Gastroesophageal sphincter (tissue), 4 donors: Measurements from ENCODE around the gene PBOV1. TPM values are rescaled to one million over a fixed set of nuclear protein-coding genes. Genes with fewer than 3 reads are reported as not detected.

Experiments used
- ATAC-seq: fragments of 150-250 bp; one replicate; pipeline ENCODE4 v1.9.1; 2016; ENCODE audit warnings: mild to moderate bottlenecking, moderate library complexity
- H3K27ac ChIP-seq, 4 donors: fragments of 200-600 bp; sonication (generic) in 3 of 4; 1 replicate in 3 of 4; 2 replicates in 1 of 4; pipeline ENCODE4 v1.5.1; 2016 to 2019
- H3K27me3 ChIP-seq: fragments of 200-600 bp; sonication (generic); one replicate; pipeline ENCODE4 v1.5.1; 2019
- H3K36me3 ChIP-seq, 2 donors: fragments of 200-600 bp; sonication (generic); one replicate each; pipeline ENCODE4 v1.5.1; 2019; ENCODE audit warnings: control low read depth in 1 of 2
- H3K4me1 ChIP-seq, 3 donors: fragments of 200-600 bp; sonication (generic); 1 replicate in 2 of 3; 2 replicates in 1 of 3; pipeline ENCODE4 v1.5.1; 2016 to 2019; ENCODE audit warnings: control low read depth in 2 of 3
- H3K4me3 ChIP-seq, 2 donors: fragments of 200-600 bp; sonication (generic); one replicate each; pipeline ENCODE4 v1.5.1; 2019; ENCODE audit warnings: mild to moderate bottlenecking in 1 of 2, moderate library complexity in 1 of 2
- H3K9me3 ChIP-seq, 3 donors: fragments of 200-600 bp; sonication (generic); one replicate each; pipeline ENCODE4 v1.5.1; 2017 to 2019; ENCODE audit warnings: control low read depth in 2 of 3
- CTCF ChIP-seq, 4 experiments: fragments of 200-600 bp in 2 of 4; fragments of 450-650 bp in 2 of 4; sonication (generic) in 1 of 4; IDR thresholded peaks; one replicate each; pipeline ENCODE4 v1.5.1; 2017 to 2019; ENCODE audit warnings: antibody characterized with exemption in 4 of 4, mild to moderate bottlenecking in 2 of 4, moderate library complexity in 2 of 4
- EP300 ChIP-seq: sonication (generic); formaldehyde crosslinking; IDR thresholded peaks from one replicate; pipeline ENCODE4 v1.6.1; 2017; ENCODE audit warnings: antibody characterized with exemption, mild to moderate bottlenecking
- POLR2A ChIP-seq, 2 donors: fragments of 450-650 bp; IDR thresholded peaks; one replicate each; pipeline ENCODE4 v1.6.1; 2017; ENCODE audit warnings: antibody characterized with exemption in 2 of 2, mild to moderate bottlenecking in 2 of 2, moderate library complexity in 1 of 2
- POLR2AphosphoS5 ChIP-seq: sonication (generic); formaldehyde crosslinking; IDR thresholded peaks from one replicate; pipeline ENCODE4 v1.6.1; 2017; ENCODE audit warnings: antibody characterized with exemption
- WGBS, 2 donors: methylation state at CpG; one replicate each; pipeline ENCODE4 v1.1.5; 2018; ENCODE audit warnings: low coverage in 1 of 2; 5-methylcytosine and 5-hydroxymethylcytosine counted together
- total RNA-seq, 4 donors: library from RNA; depleted of rRNA; stranded (reverse); fragments of >200 nt; gene quantifications; one replicate each; pipeline ENCODE4 v1.1.0, GENCODE V29; 2016

The PBOV1 gene
- total RNA-seq, 4 donors from 2014 or later = not detected

- no peaks in the 10 kb centered on the region for H3K9me3 ChIP-seq
- no peak overlapping the region for H3K27ac ChIP-seq
- no peaks in the 10 kb centered on the region for H3K36me3 ChIP-seq
- no peak overlapping the region for H3K4me3 ChIP-seq
- H3K27me3 ChIP-seq = no peaks in the 10 kb centered on the region
- TF ChIP-seq EP300 = no peak
- TF ChIP-seq CTCF (IDR thresholded peaks at IDR 0.05) = no peak
- no peak for TF ChIP-seq POLR2A (IDR thresholded peaks at IDR 0.05)
- no peak for TF ChIP-seq POLR2AphosphoS5
- no peaks in the 10 kb centered on the region for H3K4me1 ChIP-seq
- 79 to 100% methylated on average over 4 of the region's 4 CpGs for WGBS, 2 donors
- no peak for ATAC-seq
Observed at GRCh38 chr6:138201836-138202235, 16.5 kb downstream of the PBOV1 start.

- 75 to 80% methylated on average over 3 to 6 of the region's 6 CpGs for WGBS, 2 donors
- H3K4me1 ChIP-seq = no peaks in the 10 kb centered on the region
- no peaks in the 10 kb centered on the region for H3K9me3 ChIP-seq
- no peaks in the 10 kb centered on the region for H3K36me3 ChIP-seq
- H3K4me3 ChIP-seq = no peak overlapping the region
- ATAC-seq = no peak
- TF ChIP-seq EP300 (no peak), POLR2AphosphoS5 (no peak), CTCF (IDR thresholded peaks at IDR 0.05) (no peak), POLR2A (IDR thresholded peaks at IDR 0.05) (no peak)
- no peak overlapping the region for H3K27ac ChIP-seq
- no peaks in the 10 kb centered on the region for H3K27me3 ChIP-seq
Observed at GRCh38 chr6:138198430-138199091, 19.7 kb downstream of the PBOV1 start.

GRCh38 chr6:138197570-138197969 lies 20.7 kb downstream of the PBOV1 start:
- H3K36me3 ChIP-seq = no peaks in the 10 kb centered on the region
- no peak overlapping the region for H3K27ac ChIP-seq
- no peaks in the 10 kb centered on the region for H3K27me3 ChIP-seq
- WGBS, 2 donors = 91 to 92% methylated on average over 7 of the region's 7 CpGs
- no peak overlapping the region for H3K4me3 ChIP-seq
- TF ChIP-seq POLR2A (IDR thresholded peaks at IDR 0.05) = no peak
- no peak for TF ChIP-seq POLR2AphosphoS5
- TF ChIP-seq CTCF (IDR thresholded peaks at IDR 0.05) = no peak
- TF ChIP-seq EP300 = no peak
- no peak for ATAC-seq
- no peaks in the 10 kb centered on the region for H3K9me3 ChIP-seq
- H3K4me1 ChIP-seq = no peaks in the 10 kb centered on the region

GRCh38 chr6:138196122-138196738 lies 22.1 kb downstream of the PBOV1 start:
- Histone ChIP-seq H3K9me3 (no peaks in the 10 kb centered on the region), H3K4me1 (no peaks in the 10 kb centered on the region), H3K4me3 (no peak overlapping the region), H3K27ac (no peak overlapping the region), H3K36me3 (no peaks in the 10 kb centered on the region), H3K27me3 (no peaks in the 10 kb centered on the region)
- TF ChIP-seq CTCF (IDR thresholded peaks at IDR 0.05) = no peak
- TF ChIP-seq POLR2AphosphoS5 = no peak
- TF ChIP-seq POLR2A (IDR thresholded peaks at IDR 0.05) = no peak
- TF ChIP-seq EP300 = no peak
- WGBS, 2 donors = 87 to 92% methylated on average over 3 of the region's 3 CpGs
- ATAC-seq = no peak

GRCh38 chr6:138194287-138194686 lies 24.0 kb downstream of the PBOV1 start:
- no peak for ATAC-seq
- Histone ChIP-seq H3K27ac (no peak overlapping the region), H3K36me3 (no peaks in the 10 kb centered on the region), H3K4me1 (no peaks in the 10 kb centered on the region), H3K27me3 (no peaks in the 10 kb centered on the region), H3K4me3 (no peak overlapping the region), H3K9me3 (no peaks in the 10 kb centered on the region)
- WGBS, 2 donors = 50 to 54% methylated on average over 1 to 4 of the region's 4 CpGs
- no peak for TF ChIP-seq EP300
- TF ChIP-seq CTCF (IDR thresholded peaks at IDR 0.05) = no peak
- TF ChIP-seq POLR2A (IDR thresholded peaks at IDR 0.05) = no peak
- TF ChIP-seq POLR2AphosphoS5 = no peak
